Measurements from ENCODE around the gene ELL.

ELL gene

GRCh38 chr19:18513868-18514267, 8.0 kb downstream of the ELL start:
- TF ChIP-seq REST (IDR thresholded peaks at IDR 0.05; ENCODE audit: insufficient replicate concordance, low read depth) (no peak), POLR2AphosphoS5 (IDR thresholded peaks at IDR 0.05; ENCODE audit: low read depth) (no peak), GABPA (IDR thresholded peaks at IDR 0.05; ENCODE audit: low read depth) (no peak), SPI1 (IDR thresholded peaks at IDR 0.05; ENCODE audit: borderline replicate concordance, low read depth) (no peak)
- H3K4me3 ChIP-seq (replicated peaks; ENCODE audit: insufficient read depth, low read length), result no peak overlapping the region
- no peak for DNase-seq (ENCODE audit: low read depth in 1 of 2, low spot score in 1 of 2)
- H3K27me3 ChIP-seq (ENCODE audit: insufficient read depth, poor library complexity, severe bottlenecking), result no peaks in the 10 kb centered on the region
- H3K27ac ChIP-seq (replicated peaks), result no peak overlapping the region

- H3K27me3 ChIP-seq (ENCODE audit: insufficient read depth, poor library complexity, severe bottlenecking), result no peaks in the 10 kb centered on the region
- H3K27ac ChIP-seq (replicated peaks), result no peak overlapping the region
- no peak overlapping the region for H3K4me3 ChIP-seq (replicated peaks; ENCODE audit: insufficient read depth, low read length)
- no peak for DNase-seq (ENCODE audit: low read depth in 1 of 2, low spot score in 1 of 2)
- TF ChIP-seq POLR2AphosphoS5 (IDR thresholded peaks at IDR 0.05; ENCODE audit: low read depth), result no peak
- TF ChIP-seq GABPA (IDR thresholded peaks at IDR 0.05; ENCODE audit: low read depth), result no peak
- TF ChIP-seq SPI1 (IDR thresholded peaks at IDR 0.05; ENCODE audit: borderline replicate concordance, low read depth), result no peak
- no peak for TF ChIP-seq REST (IDR thresholded peaks at IDR 0.05; ENCODE audit: insufficient replicate concordance, low read depth)
- TF ChIP-seq CTCF (IDR thresholded peaks at IDR 0.05; ENCODE audit: insufficient read depth, low read length), result no peak
Observed at GRCh38 chr19:18510216-18510615, 11.7 kb downstream of the ELL start.

GRCh38 chr19:18508585-18508984, 13.3 kb downstream of the ELL start:
- no peak for TF ChIP-seq POLR2AphosphoS5 (IDR thresholded peaks at IDR 0.05; ENCODE audit: low read depth)
- H3K27me3 ChIP-seq (ENCODE audit: insufficient read depth, poor library complexity, severe bottlenecking), result no peaks in the 10 kb centered on the region
- H3K4me3 ChIP-seq (replicated peaks; ENCODE audit: insufficient read depth, low read length), result no peak overlapping the region
- no peak overlapping the region for H3K27ac ChIP-seq (replicated peaks)
- no peak for DNase-seq (ENCODE audit: low read depth in 1 of 2, low spot score in 1 of 2)

GRCh38 chr19:18507727-18508440, 14.0 kb downstream of the ELL start:
- DNase-seq (ENCODE audit: low read depth in 1 of 2, low spot score in 1 of 2), result no peak
- no peak overlapping the region for H3K27ac ChIP-seq (replicated peaks)
- no peak overlapping the region for H3K4me3 ChIP-seq (replicated peaks; ENCODE audit: insufficient read depth, low read length)
- TF ChIP-seq POLR2AphosphoS5 (IDR thresholded peaks at IDR 0.05; ENCODE audit: low read depth) (no peak), GABPA (IDR thresholded peaks at IDR 0.05; ENCODE audit: low read depth) (no peak), SPI1 (IDR thresholded peaks at IDR 0.05; ENCODE audit: borderline replicate concordance, low read depth) (no peak), REST (IDR thresholded peaks at IDR 0.05; ENCODE audit: insufficient replicate concordance, low read depth) (no peak), CTCF (IDR thresholded peaks at IDR 0.05; ENCODE audit: insufficient read depth, low read length) (no peak)
- no peaks in the 10 kb centered on the region for H3K27me3 ChIP-seq (ENCODE audit: insufficient read depth, poor library complexity, severe bottlenecking)

All from HL-60 (cell line).